Mesothelial cell of epicardium (in vitro differentiated cells): ENCODE measurements around the gene STK38L. TPM values are rescaled to one million over a fixed set of nuclear protein-coding genes. Genes with fewer than 3 reads are reported as not detected.

Experiments
- DNase-seq, 2 experiments: peaks; one replicate each; pipeline ENCODE4 v3.0.0; 2021; ENCODE audit warnings: low spot score in 2 of 2; ENCODE audit not compliant: unreplicated experiment in 2 of 2
- H3K27ac Mint-ChIP-seq: 2 replicates; pipeline ENCODE4 v1.8.0; 2021; ENCODE audit warnings: mixed read lengths
- H3K27me3 Mint-ChIP-seq: 2 replicates; pipeline ENCODE4 v1.8.0; 2021; ENCODE audit warnings: low read depth, mixed read lengths
- H3K36me3 Mint-ChIP-seq: 2 replicates; pipeline ENCODE4 v1.8.0; 2021; ENCODE audit warnings: mixed read lengths
- H3K4me1 Mint-ChIP-seq: 2 replicates; pipeline ENCODE4 v1.8.0; 2021; ENCODE audit warnings: mixed read lengths
- H3K4me3 Mint-ChIP-seq: 2 replicates; pipeline ENCODE4 v1.8.0; 2021; ENCODE audit warnings: mild to moderate bottlenecking, moderate library complexity, mixed read lengths
- H3K9me3 Mint-ChIP-seq: 2 replicates; pipeline ENCODE4 v1.8.0; 2021; ENCODE audit warnings: mixed read lengths
- total RNA-seq: library from RNA; stranded (reverse); gene quantifications from 3 replicates; pipeline ENCODE4 v1.2.1, GENCODE V29; 2021
- TF ChIP-seq, protein P1 (sequence below): fragments of 200-600 bp; sonication (generic); IDR thresholded peaks from one replicate; pipeline ENCODE4 v1.5.0; 2021; ENCODE audit warnings: antibody characterized with exemption; ENCODE audit not compliant: unreplicated experiment

Gene STK38L
- total RNA-seq, 1 donor from 2014 or later: 48.2 TPM

DNA sequence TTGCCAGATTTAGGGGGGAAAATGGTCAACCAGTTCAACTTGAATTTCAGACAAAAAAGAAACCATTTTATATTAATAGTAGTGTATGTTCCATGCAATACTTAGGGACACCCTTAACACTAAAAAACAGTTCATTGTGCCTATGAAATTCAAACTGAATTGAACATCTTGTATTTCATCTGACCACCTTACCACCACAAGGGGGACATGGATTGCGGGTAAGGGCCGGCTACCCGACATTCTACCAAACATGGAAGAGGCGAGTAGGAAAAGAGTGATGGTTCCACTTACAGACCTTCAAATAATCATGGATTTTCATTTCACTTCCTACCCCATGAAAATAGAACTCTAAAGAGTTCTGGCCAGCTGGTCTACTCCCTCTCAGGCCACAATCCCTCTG lies 10.3 kb upstream of the STK38L start:
- H3K36me3 Mint-ChIP-seq: no peaks in the 10 kb centered on the region
- peaks cover 5% of the 10 kb centered on the region for H3K9me3 Mint-ChIP-seq
- TF ChIP-seq, protein P1, sequence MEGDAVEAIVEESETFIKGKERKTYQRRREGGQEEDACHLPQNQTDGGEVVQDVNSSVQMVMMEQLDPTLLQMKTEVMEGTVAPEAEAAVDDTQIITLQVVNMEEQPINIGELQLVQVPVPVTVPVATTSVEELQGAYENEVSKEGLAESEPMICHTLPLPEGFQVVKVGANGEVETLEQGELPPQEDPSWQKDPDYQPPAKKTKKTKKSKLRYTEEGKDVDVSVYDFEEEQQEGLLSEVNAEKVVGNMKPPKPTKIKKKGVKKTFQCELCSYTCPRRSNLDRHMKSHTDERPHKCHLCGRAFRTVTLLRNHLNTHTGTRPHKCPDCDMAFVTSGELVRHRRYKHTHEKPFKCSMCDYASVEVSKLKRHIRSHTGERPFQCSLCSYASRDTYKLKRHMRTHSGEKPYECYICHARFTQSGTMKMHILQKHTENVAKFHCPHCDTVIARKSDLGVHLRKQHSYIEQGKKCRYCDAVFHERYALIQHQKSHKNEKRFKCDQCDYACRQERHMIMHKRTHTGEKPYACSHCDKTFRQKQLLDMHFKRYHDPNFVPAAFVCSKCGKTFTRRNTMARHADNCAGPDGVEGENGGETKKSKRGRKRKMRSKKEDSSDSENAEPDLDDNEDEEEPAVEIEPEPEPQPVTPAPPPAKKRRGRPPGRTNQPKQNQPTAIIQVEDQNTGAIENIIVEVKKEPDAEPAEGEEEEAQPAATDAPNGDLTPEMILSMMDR: peak; percentile 18
- H3K27me3 Mint-ChIP-seq: no peaks in the 10 kb centered on the region
- H3K4me3 Mint-ChIP-seq: no peak overlapping the region
- no peaks in the 10 kb centered on the region for H3K4me1 Mint-ChIP-seq
- DNase-seq: no peak
- H3K27ac Mint-ChIP-seq: no peak overlapping the region

DNA sequence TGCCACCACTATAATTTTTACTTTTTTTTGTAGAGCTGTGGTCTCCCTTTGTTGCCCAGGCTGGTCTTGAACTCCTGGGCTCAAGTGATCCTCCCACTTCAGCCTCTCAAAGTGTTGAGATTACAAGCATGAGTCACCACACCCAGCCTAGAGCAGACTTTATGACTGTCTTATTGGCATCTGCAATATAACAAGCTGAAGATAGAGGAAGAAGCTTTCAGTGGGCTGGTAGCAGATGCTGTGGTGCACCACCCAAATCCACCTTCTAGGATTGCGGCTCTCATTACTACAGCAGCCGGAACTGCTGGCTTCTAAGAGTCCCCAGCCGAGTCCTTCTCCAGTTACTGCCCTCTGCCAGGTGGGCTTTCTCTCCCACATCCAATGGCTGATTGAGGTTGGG lies 7.6 kb upstream of the STK38L start:
- Mint-ChIP-seq H3K4me3 (no peak overlapping the region), H3K27ac (no peak overlapping the region), H3K27me3 (no peaks in the 10 kb centered on the region), H3K36me3 (no peaks in the 10 kb centered on the region), H3K4me1 (no peaks in the 10 kb centered on the region), H3K9me3 (peaks cover 5% of the 10 kb centered on the region)
- DNase-seq: no peak
- TF ChIP-seq, protein P1: no peak

DNA sequence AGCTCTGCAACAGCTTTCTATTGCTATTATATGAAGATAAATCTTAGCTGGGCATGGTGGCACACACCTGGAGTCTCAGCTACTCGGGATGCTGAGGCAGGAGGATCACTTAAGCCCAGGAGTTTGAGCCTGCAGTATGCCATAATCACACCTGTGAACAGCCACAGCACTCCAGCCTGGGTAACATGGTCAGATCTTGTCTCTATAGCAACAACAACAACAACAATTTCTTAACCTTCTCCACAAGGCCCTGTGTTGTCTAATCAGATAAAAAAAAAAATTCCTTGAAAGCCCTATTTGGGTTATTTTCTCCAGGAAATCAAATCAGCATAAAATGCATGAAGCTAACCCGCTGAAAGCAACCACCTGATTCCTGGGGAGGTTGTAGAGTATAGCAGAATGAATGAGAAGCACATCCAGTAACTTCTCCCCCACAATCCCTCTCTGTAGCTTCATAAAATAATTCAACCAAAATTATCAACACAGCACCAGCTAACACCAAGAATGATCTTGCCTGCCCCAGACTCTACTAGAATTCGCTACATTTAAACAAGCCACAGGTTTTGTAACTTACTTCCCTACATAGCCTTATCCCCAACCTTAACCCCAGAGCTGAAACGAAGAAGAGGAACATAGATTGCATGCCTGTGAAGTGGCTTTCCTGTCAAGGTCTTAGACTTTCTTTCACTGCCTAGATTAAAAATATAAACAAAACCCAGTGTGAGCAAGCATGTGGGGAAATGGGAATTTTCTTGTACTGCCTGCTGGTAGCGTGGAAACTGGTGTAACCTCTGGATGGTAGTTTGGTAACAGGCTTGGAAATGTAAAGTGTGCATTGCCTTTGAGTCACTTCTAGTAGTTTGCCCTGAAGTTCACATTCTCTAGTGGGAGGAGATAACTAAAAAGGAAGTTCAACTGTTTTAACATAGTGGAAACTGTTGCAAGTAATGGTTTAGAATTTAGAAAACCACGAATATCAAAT lies 6.0 kb upstream of the STK38L start:
- Mint-ChIP-seq H3K36me3 (no peaks in the 10 kb centered on the region), H3K27ac (no peak overlapping the region), H3K4me1 (no peaks in the 10 kb centered on the region), H3K9me3 (peaks cover 2% of the 10 kb centered on the region), H3K27me3 (no peaks in the 10 kb centered on the region), H3K4me3 (no peak overlapping the region)
- TF ChIP-seq, protein P1: no peak
- DNase-seq: no peak

DNA sequence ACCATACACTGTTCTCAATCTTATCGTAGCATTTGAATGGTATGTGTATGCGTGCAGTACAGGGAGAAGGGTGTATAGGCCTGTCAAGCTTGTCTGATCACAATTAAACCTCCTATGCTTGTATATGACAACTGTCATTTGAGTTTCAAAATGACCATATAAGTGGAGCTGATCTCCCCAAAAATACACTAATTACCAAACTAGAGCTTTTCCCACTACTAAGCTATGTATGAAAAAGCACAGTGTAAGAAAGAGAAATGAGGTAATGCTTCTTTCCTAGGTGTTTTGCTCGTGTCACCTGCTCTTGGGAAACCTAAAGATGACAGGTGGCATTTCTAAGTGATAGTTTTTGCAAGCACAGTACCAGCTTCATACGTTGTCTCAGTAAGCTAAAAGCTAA lies 1.1 kb upstream of the STK38L start:
- Mint-ChIP-seq H3K36me3 (peaks cover under 1% of the 10 kb centered on the region), H3K4me3 (peak overlapping the region; percentile 99), H3K27ac (no peak overlapping the region), H3K27me3 (no peaks in the 10 kb centered on the region), H3K9me3 (no peaks in the 10 kb centered on the region), H3K4me1 (peaks cover 20% of the 10 kb centered on the region)
- DNase-seq: no peak
- TF ChIP-seq, protein P1: no peak

DNA sequence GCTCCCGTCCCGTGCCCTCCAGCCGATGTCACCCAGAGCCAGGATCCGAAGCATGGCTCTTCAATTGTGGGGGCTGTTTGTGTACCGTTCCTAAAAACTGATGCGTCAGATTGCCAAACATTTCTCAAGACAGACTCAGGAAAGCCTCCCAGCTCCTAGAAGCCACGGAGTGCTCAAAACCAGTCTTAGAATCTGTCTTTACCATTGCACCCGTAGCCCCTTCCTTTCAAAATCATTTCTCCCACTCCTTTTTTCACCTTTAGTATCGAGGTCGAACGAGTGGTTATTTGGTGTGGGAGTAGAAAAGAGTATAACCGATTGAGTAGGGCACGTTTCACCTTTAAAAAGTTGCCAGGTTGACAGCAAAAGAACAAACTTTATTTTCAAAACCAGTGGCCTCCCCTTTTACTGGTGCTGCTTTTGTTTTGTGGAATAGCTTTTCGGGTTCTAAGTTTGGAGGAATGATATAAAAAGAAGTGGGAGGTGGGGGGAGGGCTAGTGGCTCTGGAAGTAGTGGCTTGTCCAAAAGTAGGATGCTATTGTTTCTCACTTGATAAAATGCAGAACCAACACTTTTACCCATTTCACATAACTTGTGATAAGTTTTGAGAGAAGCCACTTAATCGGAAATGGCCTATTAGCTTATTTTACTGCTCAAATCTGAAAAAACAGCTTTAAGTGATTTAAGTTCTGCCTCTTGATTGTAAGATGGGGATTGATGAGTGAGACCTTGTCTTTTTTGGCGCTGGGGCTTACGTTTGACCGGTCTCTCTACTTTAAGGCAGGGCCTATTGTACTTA lies 803 bp downstream of the STK38L start:
- Mint-ChIP-seq H3K27ac (peak overlapping the region; percentile 99), H3K36me3 (peaks cover 3% of the 10 kb centered on the region)
- DNase-seq: no peak

More for the DNA sequence above, 803 bp downstream of the STK38L start:
- H3K9me3 Mint-ChIP-seq: no peaks in the 10 kb centered on the region
- no peaks in the 10 kb centered on the region for H3K27me3 Mint-ChIP-seq
- TF ChIP-seq, protein P1: no peak
- peak overlapping the region; percentile 99 for H3K4me3 Mint-ChIP-seq
- peaks cover 24% of the 10 kb centered on the region for H3K4me1 Mint-ChIP-seq
